HG03103 (cell line): ENCODE results near the gene NACC2.

Experiments
- ATAC-seq: cut with Tn5 transposase; IDR thresholded peaks from one replicate; pipeline ENCODE4 v1.9.1; 2021; ENCODE audit warnings: low read depth; ENCODE audit not compliant: unreplicated experiment

NACC2 gene

GRCh38 chr9:136093995-136094881 lies 851 bp downstream of the NACC2 start:
- no peak for ATAC-seq

DNA sequence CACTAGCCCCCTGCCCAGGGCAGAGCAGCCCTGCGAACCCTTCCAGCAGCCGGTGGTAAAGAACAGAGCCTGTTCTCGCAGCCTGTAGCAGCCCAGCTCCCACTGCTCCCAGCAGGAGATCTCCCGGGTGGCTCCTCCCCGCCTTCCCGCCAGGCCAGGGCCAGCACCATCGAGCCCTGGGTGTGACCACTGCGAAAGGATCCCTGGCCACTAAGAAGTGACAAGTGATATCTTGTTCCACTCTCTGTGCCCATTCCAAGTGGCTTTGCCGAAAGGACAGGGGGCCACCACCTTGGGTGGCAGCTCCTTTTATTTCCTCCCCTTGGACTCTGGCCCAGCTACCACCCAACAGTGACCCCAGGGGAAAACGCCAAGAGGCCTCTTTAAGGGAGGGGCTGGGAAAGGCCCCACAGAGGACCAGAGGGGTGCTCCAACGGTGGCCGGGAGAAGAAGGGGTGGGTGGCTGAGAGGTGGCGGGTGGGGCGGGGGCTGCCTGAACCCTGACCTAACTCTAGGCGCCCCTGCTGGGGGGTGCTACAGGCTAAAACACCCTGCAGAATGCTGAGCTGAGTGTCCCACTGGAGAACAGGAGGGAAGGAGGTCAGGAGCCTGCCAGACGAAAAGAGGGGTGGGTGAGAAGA lies 1.6 kb downstream of the NACC2 start:
- no peak for ATAC-seq

GRCh38 chr9:136092741-136093140 lies 2.3 kb downstream of the NACC2 start:
- ATAC-seq = no peak

GRCh38 chr9:136092353-136092650 lies 2.8 kb downstream of the NACC2 start:
- no peak for ATAC-seq

DNA sequence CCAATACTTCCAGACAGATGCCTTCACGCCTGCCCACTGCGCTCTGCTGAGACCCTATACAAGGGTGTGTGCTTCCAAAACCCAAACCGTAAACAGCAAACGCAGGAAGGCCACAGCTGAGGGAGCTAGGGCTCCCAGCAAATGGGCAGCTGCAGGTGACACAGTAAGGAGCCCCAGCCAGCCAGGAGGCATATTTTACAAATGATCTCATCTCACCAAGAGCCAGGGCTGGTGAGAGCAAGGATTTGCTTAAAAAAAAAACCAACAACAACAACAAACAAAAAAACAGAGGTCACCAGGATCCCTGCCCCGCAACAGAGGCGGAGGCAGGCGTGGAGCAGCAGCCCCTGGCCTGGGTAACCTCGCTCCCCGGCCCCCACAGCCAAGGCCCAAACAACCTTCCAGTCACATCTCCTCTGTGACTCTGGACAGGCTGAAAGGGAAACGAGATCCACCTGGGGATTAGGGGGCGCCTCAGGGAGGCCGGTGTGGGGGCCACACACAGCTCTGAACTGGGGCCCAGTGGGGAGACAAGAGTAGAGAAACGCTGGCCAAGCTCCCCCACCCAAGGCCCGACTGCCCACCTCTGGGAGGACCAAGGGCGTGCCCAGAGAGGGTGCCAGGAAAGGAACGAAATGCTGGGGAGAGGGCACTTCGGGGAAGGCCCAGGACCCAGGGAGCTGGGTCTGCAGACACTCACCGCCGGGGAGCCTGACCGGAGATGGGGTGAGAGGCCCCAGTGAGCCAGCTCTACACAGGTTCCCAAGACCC lies 3.3 kb downstream of the NACC2 start:
- no peak for ATAC-seq

DNA sequence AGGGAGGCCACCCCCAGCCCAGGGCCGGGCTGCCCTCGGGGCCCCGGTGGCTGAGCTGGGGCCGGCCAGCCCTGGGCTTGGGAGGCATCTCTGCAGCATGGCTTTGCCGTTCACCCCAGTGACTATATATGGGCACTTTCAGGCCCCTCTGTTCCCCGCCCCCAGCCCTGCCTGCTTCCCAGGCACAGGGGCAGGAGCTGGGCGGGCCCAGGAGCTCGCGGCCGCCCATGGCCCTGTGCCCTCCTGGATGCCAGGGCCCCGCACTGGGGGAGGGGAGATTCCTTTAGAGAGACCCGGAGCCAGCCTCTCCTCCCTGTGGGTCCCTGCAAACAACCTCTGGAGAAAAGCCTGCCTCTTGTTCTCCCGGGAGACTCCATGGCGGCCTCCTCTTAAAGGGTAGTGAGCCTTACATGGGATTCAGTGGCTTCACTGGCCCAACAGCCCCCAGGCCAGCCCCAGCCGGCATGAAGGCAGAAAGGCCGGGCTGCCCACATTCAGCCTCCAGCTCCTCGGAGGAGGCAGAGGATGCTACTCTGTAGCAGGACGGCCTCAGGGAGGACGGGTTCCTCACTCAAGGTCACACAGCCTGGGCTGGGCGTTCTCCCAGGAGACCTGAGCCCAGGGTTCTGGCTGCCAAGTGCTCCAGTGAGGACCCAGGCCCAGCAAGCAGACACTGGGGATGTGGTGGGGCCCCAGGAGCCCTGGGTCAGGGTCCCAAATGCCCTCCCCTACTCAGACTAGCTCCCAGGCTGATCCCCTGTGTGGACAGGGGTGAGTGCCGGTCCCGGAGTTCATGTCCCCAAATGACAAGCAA lies 4.1 kb downstream of the NACC2 start:
- no peak for ATAC-seq

- ATAC-seq = no peak
Observed at GRCh38 chr9:136090056-136090735, 4.9 kb downstream of the NACC2 start.

GRCh38 chr9:136089697-136090045 lies 5.4 kb downstream of the NACC2 start:
- ATAC-seq = no peak

DNA sequence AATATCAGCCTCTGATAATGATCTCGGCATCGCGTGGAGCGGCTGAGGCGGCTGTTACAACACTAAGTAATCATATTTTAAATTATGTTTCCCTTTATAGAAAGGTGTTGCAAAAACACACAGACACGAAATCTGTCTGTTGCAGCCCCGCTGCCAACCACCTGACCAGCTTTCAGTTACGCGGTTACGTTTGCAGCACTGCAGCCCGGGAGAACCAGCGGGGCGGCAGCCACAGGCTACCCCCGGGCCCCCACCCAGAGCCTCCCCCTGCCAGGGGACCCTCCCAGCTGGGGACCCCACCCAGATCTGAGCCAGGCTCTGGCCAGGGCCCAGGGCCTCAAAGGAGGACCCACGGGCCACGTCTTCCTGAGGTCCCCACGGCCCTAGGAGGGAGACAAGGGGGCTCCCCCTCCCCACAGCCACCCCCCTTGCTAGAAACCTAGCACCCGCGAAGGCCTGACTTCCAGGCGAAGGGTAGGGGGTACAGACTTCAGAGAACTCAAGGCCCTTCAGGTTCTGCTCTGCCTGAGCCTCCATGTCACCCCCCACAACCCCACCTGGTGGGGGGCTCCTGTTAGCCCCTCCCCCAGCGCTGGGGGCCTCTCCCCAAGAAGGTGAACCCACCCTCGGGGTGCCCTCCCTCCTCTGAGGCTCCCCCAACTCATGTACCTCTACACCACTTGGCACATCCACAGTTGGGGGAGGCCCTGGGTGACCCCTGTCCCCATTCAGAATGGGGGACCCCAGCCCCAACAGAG lies 6.0 kb downstream of the NACC2 start:
- no peak for ATAC-seq

DNA sequence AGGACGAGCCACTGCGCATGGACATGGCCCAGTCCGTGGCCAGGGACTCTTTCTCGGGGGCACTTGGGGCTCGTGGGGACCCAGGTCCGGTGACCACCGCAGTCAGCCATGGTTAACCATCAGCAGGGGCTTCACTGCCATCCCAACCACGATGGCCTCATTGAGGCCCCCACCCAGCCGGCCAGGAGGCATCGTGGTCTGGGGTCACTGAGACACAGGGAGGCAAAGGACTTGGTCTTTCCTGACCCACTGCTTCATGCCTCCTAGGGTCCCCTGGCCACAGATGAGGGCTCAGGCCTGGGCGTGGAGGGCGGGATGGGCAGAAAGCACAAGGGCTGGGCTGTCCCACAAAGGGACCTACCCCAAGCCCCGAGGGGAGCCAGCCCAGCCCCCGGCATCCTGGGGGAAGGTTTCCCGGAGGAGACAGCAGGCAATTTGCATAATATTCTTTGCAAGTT lies 6.6 kb downstream of the NACC2 start:
- no peak for ATAC-seq

DNA sequence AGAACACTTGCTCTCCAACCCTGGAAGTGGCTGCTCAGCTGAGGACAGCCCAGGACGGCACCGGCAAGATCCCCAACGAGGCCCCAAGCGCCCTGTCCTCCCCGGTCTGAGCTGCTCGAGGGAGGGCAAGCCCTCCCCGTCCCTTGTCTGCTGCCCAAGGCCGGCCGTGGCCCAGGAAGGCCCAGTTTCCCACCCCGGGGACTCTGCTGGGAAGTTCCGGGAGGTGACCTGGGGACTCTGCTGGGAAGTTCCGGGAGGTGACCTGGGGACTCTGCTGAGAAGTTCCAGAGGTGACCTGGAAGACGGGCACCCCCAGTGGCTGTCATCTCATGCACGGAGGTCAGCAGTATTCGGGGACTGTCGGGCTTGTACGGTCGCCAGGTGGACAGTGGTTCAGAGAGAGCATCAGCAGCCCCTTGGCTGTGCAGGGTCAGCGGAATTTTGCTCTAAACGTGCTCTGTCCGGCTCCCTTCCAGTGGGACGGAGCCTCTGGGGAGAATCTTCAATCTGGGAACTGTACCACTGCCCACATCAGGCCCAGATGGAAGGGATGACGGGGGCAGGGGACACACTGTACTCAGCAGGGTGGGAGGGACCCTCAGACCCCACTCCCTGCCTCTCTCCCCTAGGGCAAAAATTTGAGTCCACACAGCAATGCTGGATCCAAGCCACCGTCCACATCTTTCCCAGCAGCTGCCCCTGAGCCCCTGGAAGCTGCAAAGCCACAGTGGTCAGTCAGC lies 7.2 kb downstream of the NACC2 start:
- no peak for ATAC-seq

DNA sequence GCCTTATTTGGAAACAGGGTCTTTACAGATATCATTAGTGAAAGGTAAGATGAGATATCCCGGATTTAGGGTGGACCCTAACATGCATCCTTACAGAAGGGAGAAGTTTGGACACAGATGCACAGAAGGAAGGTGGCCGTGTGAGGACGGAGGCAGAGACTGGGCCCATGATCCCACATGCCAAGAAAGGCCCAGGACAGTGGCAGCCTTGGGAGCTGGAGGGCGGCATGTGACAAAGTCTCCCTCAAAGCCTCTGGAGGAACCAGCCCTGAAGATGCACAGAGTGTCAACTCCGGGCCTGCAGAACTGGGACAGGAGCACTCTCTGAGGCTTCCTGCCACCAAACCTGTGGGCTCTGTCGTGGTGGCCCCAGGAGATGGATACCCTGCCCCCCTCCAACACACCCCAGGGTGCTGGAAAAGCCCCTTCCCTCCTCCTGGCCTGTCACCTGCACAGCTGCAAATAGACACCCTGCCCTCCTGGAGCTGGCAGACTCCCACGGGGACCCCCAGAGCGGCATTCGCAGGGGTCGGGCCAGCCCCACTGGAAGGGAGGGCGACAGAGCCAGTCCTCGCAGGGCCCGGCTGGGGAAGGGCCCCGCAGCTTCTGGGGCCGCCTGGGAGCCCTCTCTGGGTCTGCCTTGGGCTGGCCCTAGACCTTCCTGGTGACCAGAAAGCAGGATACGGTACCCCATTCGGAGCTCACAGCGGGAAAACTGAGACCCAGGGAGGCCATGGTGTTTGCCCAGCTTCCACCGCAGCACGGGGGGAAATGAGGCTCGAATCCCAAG lies 7.9 kb downstream of the NACC2 start:
- ATAC-seq = no peak

- ATAC-seq = no peak
Observed at GRCh38 chr9:136086213-136086881, 8.7 kb downstream of the NACC2 start.

GRCh38 chr9:136085815-136086212 lies 9.3 kb downstream of the NACC2 start:
- ATAC-seq = no peak

DNA sequence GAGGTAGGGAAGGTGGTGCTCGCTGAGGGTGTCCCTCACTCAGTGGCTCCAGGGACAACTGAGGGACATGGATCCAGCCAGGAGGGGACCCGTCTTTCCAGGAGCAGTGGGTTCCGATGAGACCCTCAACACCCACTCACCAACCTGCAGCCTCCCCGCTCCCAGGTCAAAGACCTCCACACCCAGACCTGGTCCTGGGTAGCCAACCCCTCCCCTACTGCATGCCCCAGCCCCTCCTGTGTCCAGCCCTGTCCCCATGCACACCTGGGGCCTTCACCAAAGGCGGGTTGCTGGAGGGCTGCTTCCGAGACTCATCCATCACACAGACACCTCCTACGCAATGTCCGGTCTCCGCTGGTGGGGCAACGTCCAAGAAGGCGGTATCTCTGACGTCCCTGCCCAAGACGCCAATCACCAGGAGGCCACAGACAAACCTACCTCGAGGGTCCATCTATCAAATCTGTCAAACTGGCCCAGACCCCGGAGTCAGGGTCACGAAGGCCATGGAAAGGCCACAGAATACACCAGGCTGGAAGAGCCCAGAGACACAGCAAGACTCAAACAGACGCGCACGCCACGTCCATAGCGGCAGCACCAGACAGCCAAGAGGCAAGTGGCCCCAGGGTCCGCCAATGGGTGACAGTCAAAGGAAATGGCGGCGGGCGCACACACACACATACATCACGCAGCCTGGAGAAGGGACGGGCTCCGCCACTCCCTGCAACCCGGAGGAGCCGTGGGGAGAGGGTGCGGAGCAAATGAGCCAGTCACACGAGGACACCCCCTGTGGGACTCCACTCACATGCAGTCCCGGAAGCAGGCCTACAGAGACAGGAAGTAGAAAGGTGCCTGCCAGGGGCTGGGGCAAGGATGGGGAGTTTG lies 10.8 kb downstream of the NACC2 start:
- no peak for ATAC-seq

- ATAC-seq = no peak
Observed at GRCh38 chr9:136083558-136084062, 11.5 kb downstream of the NACC2 start.
